BLaER1 treated with 17β-estradiol and CSF1 and Interleukin-3, amounts not matched to agents 10 nM and 100 nM (cell line): ENCODE measurements around the gene IL1A.

Source experiments
- H3K27ac ChIP-seq, 11 experiments: shearing (Covaris generic); formaldehyde crosslinking; 2 replicates each; pipeline ENCODE4 v1.8.1; 2022
- H3K27me3 ChIP-seq, 11 experiments: shearing (Covaris generic); formaldehyde crosslinking; 2 replicates each; pipeline ENCODE4 v1.8.1; 2022
- H3K36me3 ChIP-seq, 11 experiments: shearing (Covaris generic); formaldehyde crosslinking; 2 replicates each; pipeline ENCODE4 v1.8.1; 2022
- H3K4me1 ChIP-seq, 10 experiments: shearing (Covaris generic); formaldehyde crosslinking; 2 replicates each; pipeline ENCODE4 v1.8.1; 2022
- H3K4me2 ChIP-seq, 11 experiments: shearing (Covaris generic); formaldehyde crosslinking; 2 replicates each; pipeline ENCODE4 v1.8.1; 2022
- H3K4me3 ChIP-seq, 10 experiments: shearing (Covaris generic); formaldehyde crosslinking; 2 replicates each; pipeline ENCODE4 v1.8.1; 2022
- H3K9ac ChIP-seq, 11 experiments: shearing (Covaris generic); formaldehyde crosslinking; 2 replicates each; pipeline ENCODE4 v1.8.1; 2022
- H3K9me3 ChIP-seq, 11 experiments: shearing (Covaris generic); formaldehyde crosslinking; replicated peaks in 1 of 11; 2 replicates each; pipeline ENCODE4 v1.8.1; 2022
- H4K20me1 ChIP-seq, 11 experiments: shearing (Covaris generic); formaldehyde crosslinking; 2 replicates each; pipeline ENCODE4 v1.8.1; 2022
- Cebpa-rat ChIP-seq, 11 experiments: shearing (Covaris generic); IDR thresholded peaks; 2 replicates each; pipeline ENCODE4 v1.8.1; 2022

IL1A gene

DNA sequence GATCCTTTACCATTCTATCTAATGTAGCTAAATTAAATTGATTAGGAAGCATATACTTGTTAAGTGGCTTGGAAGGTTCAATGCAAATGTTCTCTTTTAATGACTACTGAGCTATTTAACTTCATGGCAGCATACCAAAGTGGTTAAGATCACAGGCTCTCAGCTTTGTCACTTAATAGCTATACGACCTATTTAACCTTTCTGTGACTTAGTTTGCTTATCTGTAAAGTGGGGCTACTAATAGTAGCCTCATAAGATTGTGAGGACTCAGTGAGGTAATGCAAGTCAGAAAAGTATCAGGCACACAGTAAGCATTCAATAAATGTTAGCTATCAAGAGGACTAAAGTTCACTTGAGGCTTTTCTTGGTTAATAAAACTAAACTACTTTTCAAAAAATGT, 24.1 kb downstream of the IL1A start:
- no peaks in the 10 kb centered on the region for H3K27me3 ChIP-seq
- peaks cover 23 to 39% (median 28%) of the 10 kb centered on the region in 10 experiments for H3K4me1 ChIP-seq
- H3K36me3 ChIP-seq = peaks cover 0 to 79% (median 69%) of the 10 kb centered on the region in 11 experiments; a peak in 19 of 22 replicates
- no peaks in the 10 kb centered on the region for H3K9me3 ChIP-seq
- H3K4me2 ChIP-seq = no peak overlapping the region
- TF ChIP-seq Cebpa-rat (IDR thresholded peaks at IDR 0.05) = no peak
- H3K27ac ChIP-seq = no peak overlapping the region
- H3K9ac ChIP-seq = no peak overlapping the region
- no peak overlapping the region for H3K4me3 ChIP-seq
- H4K20me1 ChIP-seq = no peaks in the 10 kb centered on the region

DNA sequence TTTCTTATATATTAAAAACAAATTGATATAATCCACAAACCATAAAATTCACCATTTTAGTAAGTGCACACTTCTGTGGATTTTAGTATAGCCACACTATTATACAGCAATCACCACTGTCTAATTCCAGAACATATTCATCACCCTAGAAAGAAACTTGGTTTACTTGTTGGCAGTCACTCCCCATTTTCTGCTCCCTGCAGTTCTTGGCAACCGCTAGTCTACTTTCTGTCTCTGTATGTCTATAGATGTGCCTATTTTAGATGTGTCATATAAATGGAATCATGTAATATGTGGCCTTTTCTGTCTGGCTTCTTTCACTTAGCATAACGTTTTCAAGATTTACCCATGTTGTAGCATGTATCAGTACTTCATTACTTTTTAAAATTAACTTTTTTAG, 25.6 kb downstream of the IL1A start:
- Histone ChIP-seq H3K9ac (no peak overlapping the region), H3K27me3 (no peaks in the 10 kb centered on the region), H3K4me3 (no peak overlapping the region), H3K4me1 (peaks cover 19 to 46% (median 26%) of the 10 kb centered on the region in 10 experiments), H3K36me3 (peaks cover 0 to 93% (median 84%) of the 10 kb centered on the region in 11 experiments; a peak in 19 of 22 replicates), H3K4me2 (no peak overlapping the region), H4K20me1 (no peaks in the 10 kb centered on the region), H3K27ac (no peak overlapping the region), H3K9me3 (no peaks in the 10 kb centered on the region)
- no peak for TF ChIP-seq Cebpa-rat (IDR thresholded peaks at IDR 0.05)

DNA sequence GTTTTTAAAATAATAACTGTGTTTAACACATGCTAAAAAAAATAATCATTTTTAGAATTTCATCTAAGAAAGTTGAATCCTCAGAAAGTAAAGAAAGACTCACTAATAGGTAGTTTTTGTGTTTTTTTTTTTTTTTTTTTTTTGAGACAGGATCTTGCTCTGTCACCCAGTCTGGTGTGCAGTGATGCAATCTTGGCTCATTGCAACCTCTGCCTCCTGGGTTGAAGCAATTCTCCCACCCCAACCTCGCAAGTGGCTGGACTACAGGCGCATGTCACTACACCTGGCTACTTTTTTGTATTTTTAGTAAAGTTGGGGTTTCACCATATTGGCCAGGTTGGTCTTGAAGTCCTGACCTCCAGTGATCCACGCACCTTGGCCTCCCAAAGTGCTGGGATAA, 27.0 kb downstream of the IL1A start:
- Histone ChIP-seq H3K4me3 (no peak overlapping the region), H3K9ac (no peak overlapping the region), H3K4me1 (peaks cover 5 to 42% (median 12%) of the 10 kb centered on the region in 10 experiments; a peak in 19 of 20 replicates), H3K27ac (no peak overlapping the region), H3K36me3 (peaks cover 0 to 100% (median 97%) of the 10 kb centered on the region in 11 experiments; a peak in 19 of 22 replicates), H3K9me3 (no peaks in the 10 kb centered on the region), H3K27me3 (no peaks in the 10 kb centered on the region), H3K4me2 (no peak overlapping the region), H4K20me1 (no peaks in the 10 kb centered on the region)
- 0 out of 22 replicates have a peak, but pooled peaks of 2 of the 11 experiments have one; percentile 16 to 44 for TF ChIP-seq Cebpa-rat (IDR thresholded peaks at IDR 0.05)

DNA sequence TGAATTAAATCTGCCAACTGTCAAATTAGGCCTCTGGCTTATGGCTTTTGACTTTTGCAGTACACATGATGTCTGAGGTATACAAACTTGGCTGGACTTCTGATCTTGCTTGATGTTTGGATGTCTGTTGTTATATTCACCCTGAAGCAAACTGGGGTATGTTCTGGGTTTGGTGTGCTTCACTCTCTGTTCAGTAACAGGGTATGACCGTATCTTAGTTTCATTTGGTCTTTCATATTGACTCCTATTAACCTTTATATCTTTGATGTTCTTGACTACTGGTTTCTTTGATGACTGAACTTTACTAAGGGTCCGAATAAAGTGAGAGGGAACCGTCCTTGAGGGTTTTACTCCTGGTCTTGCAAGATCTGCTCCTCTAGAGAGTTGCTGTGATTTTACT, 28.1 kb downstream of the IL1A start:
- no peak for TF ChIP-seq Cebpa-rat (IDR thresholded peaks at IDR 0.05)
- H3K9ac ChIP-seq = no peak overlapping the region
- peaks cover 0 to 40% (median 5%) of the 10 kb centered on the region in 10 experiments; a peak in 12 of 20 replicates for H3K4me1 ChIP-seq
- no peak overlapping the region for H3K4me2 ChIP-seq
- H4K20me1 ChIP-seq = no peaks in the 10 kb centered on the region
- no peaks in the 10 kb centered on the region for H3K27me3 ChIP-seq
- no peaks in the 10 kb centered on the region for H3K9me3 ChIP-seq
- H3K27ac ChIP-seq = no peak overlapping the region
- H3K4me3 ChIP-seq = no peak overlapping the region
- H3K36me3 ChIP-seq = peaks cover 0 to 100% (median 96%) of the 10 kb centered on the region in 11 experiments; a peak in 19 of 22 replicates

DNA sequence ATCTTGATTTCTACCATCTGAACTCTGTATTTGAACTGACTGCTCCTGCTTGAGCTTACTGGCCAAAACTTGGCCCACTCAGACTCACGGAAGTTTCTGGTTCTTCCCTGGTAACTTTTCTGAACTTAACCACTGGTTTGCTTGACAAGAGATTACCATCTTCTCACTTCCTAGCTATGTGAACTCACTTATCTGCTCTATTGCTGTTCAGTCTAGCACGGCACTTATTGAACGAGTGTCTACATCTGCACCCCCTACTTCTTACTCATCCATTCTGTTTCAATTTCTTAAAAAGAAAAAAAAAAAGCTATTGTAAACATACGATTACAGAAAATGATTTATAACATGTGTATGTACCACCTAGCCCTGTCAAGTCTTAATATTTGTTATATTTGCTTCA, 28.8 kb downstream of the IL1A start:
- no peak overlapping the region for H3K4me3 ChIP-seq
- no peak overlapping the region for H3K4me2 ChIP-seq
- no peak overlapping the region for H3K27ac ChIP-seq
- H3K9ac ChIP-seq = no peak overlapping the region
- no peak for TF ChIP-seq Cebpa-rat (IDR thresholded peaks at IDR 0.05)
- no peaks in the 10 kb centered on the region for H3K9me3 ChIP-seq
- H3K4me1 ChIP-seq = peaks cover under 1 to 43% (median 9%) of the 10 kb centered on the region in 10 experiments
- H4K20me1 ChIP-seq = no peaks in the 10 kb centered on the region
- H3K27me3 ChIP-seq = no peaks in the 10 kb centered on the region
- H3K36me3 ChIP-seq = peaks cover 0 to 100% (median 94%) of the 10 kb centered on the region in 11 experiments; a peak in 19 of 22 replicates

DNA sequence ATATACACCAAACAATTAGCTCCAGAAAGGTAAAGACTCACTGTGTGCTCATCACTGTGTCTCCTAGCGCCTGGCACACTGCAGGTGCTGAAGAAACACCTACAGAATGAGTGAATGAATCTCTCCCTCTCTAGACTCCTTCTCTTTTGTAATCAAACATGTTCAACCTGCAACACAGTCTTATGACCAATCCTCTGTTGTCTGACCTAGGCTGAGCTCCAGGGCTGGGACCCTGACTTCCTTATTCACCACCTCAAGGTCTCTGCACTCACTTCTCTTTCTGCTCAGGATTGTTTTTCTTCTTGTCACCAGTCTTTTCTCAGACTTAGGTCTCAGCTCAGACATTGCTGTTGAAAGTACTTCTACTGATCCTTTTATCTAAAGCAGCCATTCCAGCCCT, 29.7 kb downstream of the IL1A start:
- Histone ChIP-seq H3K9me3 (no peaks in the 10 kb centered on the region), H3K4me1 (peaks cover 8 to 51% (median 17%) of the 10 kb centered on the region in 10 experiments), H3K27ac (peak overlapping the region in 2 of 11 experiments; percentile 1 to 17; a peak in 1 of 22 replicates), H3K27me3 (no peaks in the 10 kb centered on the region), H3K4me2 (peak overlapping the region in 5 of 11 experiments; percentile 10 to 48 (median 20); a peak in 6 of 22 replicates), H4K20me1 (no peaks in the 10 kb centered on the region), H3K36me3 (peaks cover 0 to 97% (median 93%) of the 10 kb centered on the region in 11 experiments; a peak in 19 of 22 replicates), H3K9ac (no peak overlapping the region; a peak in 1 of 22 replicates), H3K4me3 (no peak overlapping the region)
- no peak for TF ChIP-seq Cebpa-rat (IDR thresholded peaks at IDR 0.05)

DNA sequence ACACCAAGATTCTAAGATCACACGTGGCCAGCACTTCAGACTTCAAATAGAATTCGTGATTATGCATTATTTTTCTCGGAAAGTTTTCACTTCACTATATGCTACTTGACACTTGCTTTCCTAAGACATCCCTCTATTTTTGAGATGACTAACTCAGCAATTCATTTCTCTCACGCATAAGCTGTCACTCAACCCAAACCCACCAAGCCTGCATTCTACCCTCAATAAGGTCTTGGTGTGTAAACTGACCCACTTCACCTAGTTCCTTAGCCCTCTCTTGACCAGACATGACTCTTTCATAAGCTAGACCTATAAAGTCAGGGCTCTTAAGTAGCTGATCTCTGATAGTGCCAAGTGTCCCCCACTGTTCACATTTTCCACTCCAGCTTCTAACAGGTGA, 31.6 kb downstream of the IL1A start:
- Histone ChIP-seq H3K4me3 (no peak overlapping the region), H4K20me1 (peaks cover 0 to 2% (median 0%) of the 10 kb centered on the region in 11 experiments; a peak in 5 of 22 replicates), H3K9ac (no peak overlapping the region), H3K27me3 (no peaks in the 10 kb centered on the region), H3K36me3 (peaks cover 0 to 96% (median 85%) of the 10 kb centered on the region in 11 experiments; a peak in 19 of 22 replicates), H3K9me3 (no peaks in the 10 kb centered on the region), H3K27ac (no peak overlapping the region; a peak in 1 of 22 replicates), H3K4me1 (peaks cover 8 to 53% (median 17%) of the 10 kb centered on the region in 10 experiments), H3K4me2 (no peak overlapping the region)
- TF ChIP-seq Cebpa-rat (IDR thresholded peaks at IDR 0.05) = no peak

DNA sequence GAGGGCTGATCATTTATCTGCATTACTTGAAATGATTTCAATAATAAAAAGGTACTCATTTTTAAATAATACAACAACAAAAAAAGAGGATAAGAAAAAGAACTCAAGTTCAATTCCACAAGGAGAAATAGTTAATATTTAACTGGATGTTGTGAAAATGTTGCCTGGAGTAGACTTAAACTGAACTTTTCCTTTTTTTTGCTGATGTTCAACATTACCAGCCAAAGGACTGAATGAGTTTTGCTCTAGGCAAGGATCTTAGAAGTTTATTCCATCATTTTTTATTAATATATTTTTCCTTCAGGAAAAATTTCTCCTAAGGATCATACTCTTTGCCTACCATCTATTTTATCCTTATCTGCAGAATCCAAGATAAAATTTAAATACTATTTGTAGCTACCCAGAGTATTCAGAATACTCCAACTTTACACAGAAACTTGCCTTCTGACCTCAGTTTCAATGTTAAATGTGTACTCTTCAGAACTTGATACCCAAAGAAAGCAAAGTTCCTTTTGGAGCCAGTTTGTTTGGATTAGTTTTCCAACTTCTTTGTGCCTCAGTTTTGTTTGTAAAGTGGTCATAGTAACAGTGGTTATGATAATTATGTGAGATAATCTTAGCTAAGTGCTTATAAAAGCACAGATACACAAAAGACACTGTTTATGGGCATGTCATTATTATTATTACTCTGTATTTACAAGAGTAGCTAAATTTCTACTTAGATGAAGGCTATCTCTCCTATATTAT, 32.7 kb downstream of the IL1A start:
- Histone ChIP-seq H3K4me3 (no peak overlapping the region), H4K20me1 (peaks cover 0 to 10% (median 0%) of the 10 kb centered on the region in 11 experiments; a peak in 5 of 22 replicates), H3K4me2 (no peak overlapping the region), H3K9me3 (no peaks in the 10 kb centered on the region), H3K4me1 (peaks cover 8 to 53% (median 17%) of the 10 kb centered on the region in 10 experiments), H3K9ac (no peak overlapping the region), H3K27me3 (no peaks in the 10 kb centered on the region), H3K27ac (peak overlapping the region in 2 of 11 experiments; percentile 13 to 20; a peak in 2 of 22 replicates), H3K36me3 (peaks cover 0 to 96% (median 85%) of the 10 kb centered on the region in 11 experiments; a peak in 19 of 22 replicates)
- TF ChIP-seq Cebpa-rat (IDR thresholded peaks at IDR 0.05) = no peak

DNA sequence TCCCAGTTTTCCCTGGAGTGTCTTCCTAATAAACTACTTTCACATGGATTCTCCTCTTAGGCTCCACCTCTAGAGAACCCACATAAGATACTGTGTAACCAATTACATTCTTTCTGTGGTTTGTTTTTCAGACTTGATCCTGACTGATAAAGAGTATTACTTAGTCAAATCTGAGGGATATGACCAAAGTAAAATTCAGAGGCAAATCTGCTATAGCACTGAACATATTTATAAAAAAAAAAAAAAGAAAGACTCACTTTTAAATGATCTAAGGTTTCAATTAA, 33.8 kb downstream of the IL1A start:
- no peak overlapping the region for H3K4me3 ChIP-seq
- peaks cover 0 to 10% (median 0%) of the 10 kb centered on the region in 11 experiments; a peak in 5 of 22 replicates for H4K20me1 ChIP-seq
- peak overlapping the region; percentile 3 to 65 (median 43); a peak in 16 of 22 replicates for H3K4me2 ChIP-seq
- H3K9ac ChIP-seq = peak overlapping the region in 8 of 11 experiments; percentile 5 to 53 (median 20); a peak in 8 of 22 replicates
- H3K27ac ChIP-seq = peak overlapping the region in 10 of 11 experiments; percentile 29 to 73 (median 63); a peak in 19 of 22 replicates
- H3K9me3 ChIP-seq = no peaks in the 10 kb centered on the region
- H3K36me3 ChIP-seq = peaks cover 0 to 96% (median 85%) of the 10 kb centered on the region in 11 experiments; a peak in 19 of 22 replicates
- H3K4me1 ChIP-seq = peaks cover 8 to 53% (median 17%) of the 10 kb centered on the region in 10 experiments
- no peaks in the 10 kb centered on the region for H3K27me3 ChIP-seq
- no peak for TF ChIP-seq Cebpa-rat (IDR thresholded peaks at IDR 0.05)
